WTC11 (cell line): ENCODE results near the gene TCF7L1. TPM values are rescaled to one million over a fixed set of nuclear protein-coding genes. Genes with fewer than 3 reads are reported as not detected.
"Not testable (repeated sequence)": the region's sequence is repeated elsewhere in the genome, so short reads cannot be mapped to it uniquely, and the experiment has no call there.

ENCODE experiments used
- ATAC-seq: fragments of 200-7000 bp; cut with Tn5 transposase; 2 replicates; pipeline ENCODE4 v1.10.0; 2021; ENCODE audit warnings: mild to moderate bottlenecking, moderate library complexity
- CTCF ChIA-PET: fragments of 300-600 bp; sonication (Branson Sonifier 250); formaldehyde crosslinking; loops from one replicate; lab custom pipeline; 2021; ENCODE audit warnings: antibody characterized with exemption; lab: Charles Lee
- POLR2A ChIA-PET: fragments of 350-600 bp; sonication (Branson Sonifier 250); formaldehyde crosslinking; loops from one replicate; lab custom pipeline; 2021; ENCODE audit warnings: antibody characterized with exemption; lab: Charles Lee
- DNase-seq: peaks from one replicate; pipeline ENCODE4 v3.0.0; 2021; ENCODE audit warnings: low spot score
- H3K27ac Mint-ChIP-seq: 2 replicates; pipeline ENCODE4 v1.8.0; 2021; ENCODE audit warnings: mixed read lengths
- H3K27me3 Mint-ChIP-seq: 2 replicates; pipeline ENCODE4 v1.8.0; 2021; ENCODE audit warnings: low read depth, mild to moderate bottlenecking, moderate library complexity, mixed read lengths
- H3K36me3 Mint-ChIP-seq: 2 replicates; pipeline ENCODE4 v1.8.0; 2021; ENCODE audit warnings: mixed read lengths
- H3K4me1 Mint-ChIP-seq: 2 replicates; pipeline ENCODE4 v1.8.0; 2022; ENCODE audit warnings: mixed read lengths
- H3K4me3 Mint-ChIP-seq: 2 replicates; pipeline ENCODE4 v1.8.0; 2021; ENCODE audit warnings: mild to moderate bottlenecking, moderate library complexity, mixed read lengths
- H3K9me3 Mint-ChIP-seq: 2 replicates; pipeline ENCODE4 v1.8.0; 2021; ENCODE audit warnings: mixed read lengths
- EMX1 ChIP-seq: fragments of 250-450 bp; sonication (Bioruptor Pico); IDR thresholded peaks from 2 replicates; pipeline ENCODE4 v1.8.0; 2021; ENCODE audit warnings: mild to moderate bottlenecking
- ESRRA ChIP-seq: sonication (generic); formaldehyde crosslinking; IDR thresholded peaks from 2 replicates; pipeline ENCODE4 v1.8.1; 2022; ENCODE audit warnings: mild to moderate bottlenecking, missing genetic modification reagents, borderline replicate concordance
- ETV6 ChIP-seq: sonication (generic); formaldehyde crosslinking; IDR thresholded peaks from 2 replicates; pipeline ENCODE4 v1.8.1; 2022; ENCODE audit warnings: mild to moderate bottlenecking, missing genetic modification reagents
- FOXP1 ChIP-seq: sonication (generic); formaldehyde crosslinking; IDR thresholded peaks from 2 replicates; pipeline ENCODE4 v1.8.0; 2022; ENCODE audit warnings: missing genetic modification reagents, mild to moderate bottlenecking, moderate library complexity, borderline replicate concordance
- GTF2I ChIP-seq: fragments of 250-450 bp; sonication (Bioruptor Pico); conservative IDR thresholded peaks from 2 replicates; pipeline ENCODE4 v1.4.0; 2021; ENCODE audit warnings: mild to moderate bottlenecking
- HMGA2 ChIP-seq: fragments of 250-450 bp; sonication (Bioruptor Pico); IDR thresholded peaks from 2 replicates; pipeline ENCODE4 v1.4.0; 2021; ENCODE audit warnings: mild to moderate bottlenecking, moderate library complexity
- HMGXB4 ChIP-seq: sonication (generic); formaldehyde crosslinking; IDR thresholded peaks from 2 replicates; pipeline ENCODE4 v1.8.1; 2023; ENCODE audit warnings: mild to moderate bottlenecking, moderate library complexity, missing genetic modification reagents
- IRF1 ChIP-seq: sonication (generic); formaldehyde crosslinking; IDR thresholded peaks from 2 replicates; pipeline ENCODE4 v1.8.0; 2023; ENCODE audit warnings: missing genetic modification reagents
- JAZF1 ChIP-seq: fragments of 250-450 bp; sonication (Bioruptor Pico); IDR thresholded peaks from 2 replicates; pipeline ENCODE4 v1.9.0; 2021; ENCODE audit warnings: moderate library complexity, mild to moderate bottlenecking, inconsistent platforms
- JUN ChIP-seq: sonication (generic); formaldehyde crosslinking; IDR thresholded peaks from 2 replicates; pipeline ENCODE4 v1.8.0; 2023; ENCODE audit warnings: mild to moderate bottlenecking, missing genetic modification reagents
- KAT7 ChIP-seq: sonication (generic); formaldehyde crosslinking; IDR thresholded peaks from 2 replicates; pipeline ENCODE4 v1.8.1; 2023; ENCODE audit warnings: missing genetic modification reagents, mild to moderate bottlenecking, borderline replicate concordance
- MAX ChIP-seq: sonication (generic); formaldehyde crosslinking; IDR thresholded peaks from 2 replicates; pipeline ENCODE4 v1.8.0; 2022; ENCODE audit warnings: mild to moderate bottlenecking, missing genetic modification reagents
- MXD4 ChIP-seq: fragments of 250-450 bp; sonication (Bioruptor Pico); IDR thresholded peaks from 2 replicates; pipeline ENCODE4 v1.8.0; 2021; ENCODE audit warnings: mild to moderate bottlenecking, moderate library complexity, borderline replicate concordance
- NFYB ChIP-seq: sonication (generic); formaldehyde crosslinking; conservative IDR thresholded peaks from 2 replicates; pipeline ENCODE4 v1.8.0; 2022; ENCODE audit warnings: low read depth, missing genetic modification reagents
- NR1H2 ChIP-seq: sonication (generic); formaldehyde crosslinking; IDR thresholded peaks from 2 replicates; pipeline ENCODE4 v1.9.0; 2021; ENCODE audit warnings: mild to moderate bottlenecking, moderate library complexity, missing genetic modification reagents
- PRDM15 ChIP-seq: sonication (generic); formaldehyde crosslinking; IDR thresholded peaks from 2 replicates; pipeline ENCODE4 v1.8.0; 2022; ENCODE audit warnings: missing genetic modification reagents
- RELA ChIP-seq: sonication (generic); formaldehyde crosslinking; IDR thresholded peaks from 2 replicates; pipeline ENCODE4 v1.8.1; 2022; ENCODE audit warnings: missing genetic modification reagents, mild to moderate bottlenecking, borderline replicate concordance
- SOX15 ChIP-seq: fragments of 250-450 bp; sonication (Bioruptor Pico); IDR thresholded peaks from 2 replicates; pipeline ENCODE4 v1.9.0; 2021; ENCODE audit warnings: mild to moderate bottlenecking
- ZBTB21 ChIP-seq: sonication (generic); formaldehyde crosslinking; IDR thresholded peaks from 2 replicates; pipeline ENCODE4 v1.8.1; 2023; ENCODE audit warnings: mild to moderate bottlenecking, missing genetic modification reagents, borderline replicate concordance
- ZNF219 ChIP-seq: sonication (generic); formaldehyde crosslinking; IDR thresholded peaks from 2 replicates; pipeline ENCODE4 v1.8.0; 2023; ENCODE audit warnings: missing genetic modification reagents, mild to moderate bottlenecking, borderline replicate concordance
- ZNF232 ChIP-seq: sonication (generic); formaldehyde crosslinking; IDR thresholded peaks from 2 replicates; pipeline ENCODE4 v1.8.0; 2022; ENCODE audit warnings: mild to moderate bottlenecking, missing genetic modification reagents
- ZNF423 ChIP-seq: fragments of 250-450 bp; sonication (Bioruptor Pico); IDR thresholded peaks from 2 replicates; pipeline ENCODE4 v2.1.2; 2022; ENCODE audit warnings: mild to moderate bottlenecking, moderate library complexity
- ZSCAN18 ChIP-seq: fragments of 250-450 bp; sonication (Bioruptor Pico); IDR thresholded peaks from 2 replicates; pipeline ENCODE4 v2.1.2; 2022; ENCODE audit warnings: mild to moderate bottlenecking, moderate library complexity
- total RNA-seq: library from RNA; stranded (reverse); gene quantifications from 3 replicates; pipeline ENCODE4 v1.2.3, GENCODE V29; 2021

The TCF7L1 gene
- total RNA-seq, 1 experiment from 2014 or later: 104 TPM

- TF ChIP-seq ESRRA (CRISPR knock-in tag): no peak
- no peak for TF ChIP-seq NR1H2 (CRISPR knock-in tag)
- TF ChIP-seq ZBTB21 (CRISPR knock-in tag): no peak
- no peak for TF ChIP-seq JUN (CRISPR knock-in tag)
- no peak for TF ChIP-seq HMGXB4 (CRISPR knock-in tag)
These were observed 12.8 kb upstream of the TCF7L1 start (continued) for GRCh38 chr2:85120363-85120762.

- H3K9me3 Mint-ChIP-seq, H3K27ac Mint-ChIP-seq, ATAC-seq, CTCF ChIA-PET, POLR2A ChIA-PET, H3K36me3 Mint-ChIP-seq, H3K4me3 Mint-ChIP-seq, DNase-seq, H3K4me1 Mint-ChIP-seq: not testable (repeated sequence)
- peaks cover 28% of the 10 kb centered on the region for H3K27me3 Mint-ChIP-seq
These were observed 6.7 kb upstream of the TCF7L1 start for GRCh38 chr2:85126462-85126861.

- peaks cover 7% of the 10 kb centered on the region for H3K4me1 Mint-ChIP-seq
- H3K27ac Mint-ChIP-seq: no peak overlapping the region
- H3K27me3 Mint-ChIP-seq: peaks cover 12% of the 10 kb centered on the region
- H3K4me3 Mint-ChIP-seq: no peak overlapping the region
- no peaks in the 10 kb centered on the region for H3K9me3 Mint-ChIP-seq
- DNase-seq (no peak), ATAC-seq (no peak)
- TF ChIP-seq FOXP1 (CRISPR knock-in tag) (no peak), IRF1 (CRISPR knock-in tag) (no peak), JAZF1 (CRISPR knock-in tag) (no peak), RELA (CRISPR knock-in tag) (no peak), ZNF232 (no peak), ETV6 (CRISPR knock-in tag) (no peak)
- H3K36me3 Mint-ChIP-seq: no peaks in the 10 kb centered on the region
- CTCF ChIA-PET: interaction anchor here (0.6 to 3.9 kb wide), 12 partner anchors 19 to 204 kb away, joined by 3 to 46 read pairs (median 4); no protein-coding TSS in a partner anchor
- POLR2A ChIA-PET: no interaction called here
These were observed 3.3 kb upstream of the TCF7L1 start for GRCh38 chr2:85129861-85130260.

- Mint-ChIP-seq H3K27ac (no peak overlapping the region), H3K27me3 (peaks cover 9% of the 10 kb centered on the region), H3K4me1 (peaks cover 9% of the 10 kb centered on the region), H3K36me3 (no peaks in the 10 kb centered on the region), H3K9me3 (no peaks in the 10 kb centered on the region), H3K4me3 (no peak overlapping the region)
- CTCF ChIA-PET: interaction anchor here (0.6 to 3.9 kb wide), 14 partner anchors 11 to 205 kb away, joined by 3 to 46 read pairs (median 4); no protein-coding TSS in a partner anchor
- ATAC-seq: no peak
- POLR2A ChIA-PET: no interaction called here
- no peak for DNase-seq
- no peak for TF ChIP-seq HMGXB4 (CRISPR knock-in tag)
- no peak for TF ChIP-seq MXD4 (CRISPR knock-in tag)
- no peak for TF ChIP-seq ZNF232
- no peak for TF ChIP-seq ZNF423 (CRISPR knock-in tag)
- TF ChIP-seq GTF2I (CRISPR knock-in tag): no peak
- TF ChIP-seq EMX1 (CRISPR knock-in tag): no peak
- TF ChIP-seq NFYB (CRISPR knock-in tag): no peak
- no peak for TF ChIP-seq ZNF219 (CRISPR knock-in tag)
- no peak for TF ChIP-seq KAT7 (CRISPR knock-in tag)
- TF ChIP-seq PRDM15 (CRISPR knock-in tag): no peak
- no peak for TF ChIP-seq ZSCAN18 (CRISPR knock-in tag)
- TF ChIP-seq HMGA2: no peak
- TF ChIP-seq JUN (CRISPR knock-in tag): no peak
- TF ChIP-seq SOX15: no peak
- no peak for TF ChIP-seq MAX (CRISPR knock-in tag)
These were observed 2.8 kb upstream of the TCF7L1 start for GRCh38 chr2:85130407-85130806.
